Left lung (tissue), 10 donors: ENCODE data around the gene PGGT1B. TPM values are rescaled to one million over a fixed set of nuclear protein-coding genes. Genes with fewer than 3 reads are reported as not detected.
"Not testable (repeated sequence)": the region's sequence is repeated elsewhere in the genome, so short reads cannot be mapped to it uniquely, and the experiment has no call there.

ENCODE experiments used
- ATAC-seq: fragments of 200-7000 bp; cut with Tn5 transposase; one replicate; pipeline ENCODE4 v1.9.1; 2020; ENCODE audit warnings: moderate library complexity
- DNase-seq, 4 donors: peaks; one replicate each; pipeline ENCODE4 v3.0.0-alpha.2; 2013 to 2020
- H3K27ac ChIP-seq, 2 donors: fragments of 200-600 bp; sonication (generic) in 1 of 2; one replicate each; pipeline versions ENCODE4 v1.5.0 to v1.8.0; 2020 to 2021
- H3K27me3 ChIP-seq, 2 donors: fragments of 200-600 bp; sonication (generic) in 1 of 2; one replicate each; pipeline versions ENCODE4 v1.5.0 to v1.8.0; 2020 to 2021
- H3K36me3 ChIP-seq, 2 donors: fragments of 200-600 bp; sonication (generic) in 1 of 2; one replicate each; pipeline versions ENCODE4 v1.5.0 to v1.8.0; 2020 to 2021
- H3K4me1 ChIP-seq, 2 donors: fragments of 200-600 bp; one replicate each; pipeline ENCODE4 v1.8.0; 2021
- H3K4me3 ChIP-seq, 2 donors: fragments of 200-600 bp; sonication (generic) in 1 of 2; one replicate each; pipeline versions ENCODE4 v1.5.0 to v1.8.0; 2020 to 2021; ENCODE audit warnings: mild to moderate bottlenecking in 1 of 2
- H3K9me3 ChIP-seq, 2 donors: fragments of 200-600 bp; sonication (generic) in 1 of 2; one replicate each; pipeline versions ENCODE4 v1.5.0 to v1.8.0; 2020 to 2021
- intact Hi-C, 2 donors: fragments of 100-400 bp; cut with DNase I; formaldehyde crosslinking; loops; one replicate each; pipeline versions ENCODE4 v1.11.2 to v1.14.2; 2022
- polyA plus RNA-seq, 6 donors: library from polyadenylated mRNA; unstranded; fragments of 120-200 nt; gene quantifications; one replicate each; pipeline ENCODE4 v1.2.1, GENCODE V29; 2013; ENCODE audit not compliant: insufficient read length in 6 of 6
- total RNA-seq, 2 donors: library from RNA; stranded (reverse); fragmentation: NEBNext Ultra II Directional; extraction: Animal tissue kit (Norgen Biotek cat#: 25700); gene quantifications; one replicate each; pipeline ENCODE4 v1.2.1, GENCODE V29; 2021
- TF ChIP-seq, protein P1 (sequence below), 2 donors: fragments of 200-600 bp; sonication (generic) in 1 of 2; IDR thresholded peaks; one replicate each; pipeline versions ENCODE4 v1.5.0 to v1.8.0; 2021; ENCODE audit warnings: antibody characterized with exemption in 2 of 2
- donor health status: DM: no; HTN: yes; CAD: no.
- donor health status: DM: no; HTN: no; CAD: no.

Gene PGGT1B
- total and polyA plus RNA-seq, 8 donors = 27.7 to 46.5 (median 36.9) TPM

DNA sequence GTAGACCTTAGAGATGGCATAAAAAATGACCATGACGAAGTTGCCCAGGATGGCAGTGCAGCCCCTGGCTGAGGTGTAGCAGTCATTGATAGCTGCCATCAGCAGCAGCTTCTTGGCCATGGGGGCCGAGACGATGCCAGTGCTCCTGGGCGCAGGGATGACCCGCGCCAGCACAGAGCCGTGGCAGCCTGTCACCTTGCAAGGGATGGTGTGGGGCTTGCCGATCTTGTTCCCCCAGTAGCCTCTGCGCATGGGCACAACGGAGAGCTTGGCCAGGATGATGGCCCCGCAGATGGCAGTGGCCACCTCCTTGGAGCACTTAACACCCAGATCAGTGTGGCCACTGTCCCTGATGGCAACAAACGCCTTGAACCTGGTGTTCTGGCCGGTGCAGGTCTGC, 2.1 kb upstream of the PGGT1B start:
- H3K27me3 ChIP-seq = no peaks in the 10 kb centered on the region
- peak in 1 of 4 donors; percentile 67 for DNase-seq
- intact Hi-C loops = no loop called here
- peaks cover 0 to 4% of the 10 kb centered on the region in 2 donors for H3K36me3 ChIP-seq
- peaks cover 7 to 26% of the 10 kb centered on the region in 2 donors for H3K4me1 ChIP-seq
- no peak overlapping the region for H3K4me3 ChIP-seq
- no peak overlapping the region for H3K27ac ChIP-seq
- ATAC-seq = no peak
- no peaks in the 10 kb centered on the region for H3K9me3 ChIP-seq
- TF ChIP-seq, protein P1, sequence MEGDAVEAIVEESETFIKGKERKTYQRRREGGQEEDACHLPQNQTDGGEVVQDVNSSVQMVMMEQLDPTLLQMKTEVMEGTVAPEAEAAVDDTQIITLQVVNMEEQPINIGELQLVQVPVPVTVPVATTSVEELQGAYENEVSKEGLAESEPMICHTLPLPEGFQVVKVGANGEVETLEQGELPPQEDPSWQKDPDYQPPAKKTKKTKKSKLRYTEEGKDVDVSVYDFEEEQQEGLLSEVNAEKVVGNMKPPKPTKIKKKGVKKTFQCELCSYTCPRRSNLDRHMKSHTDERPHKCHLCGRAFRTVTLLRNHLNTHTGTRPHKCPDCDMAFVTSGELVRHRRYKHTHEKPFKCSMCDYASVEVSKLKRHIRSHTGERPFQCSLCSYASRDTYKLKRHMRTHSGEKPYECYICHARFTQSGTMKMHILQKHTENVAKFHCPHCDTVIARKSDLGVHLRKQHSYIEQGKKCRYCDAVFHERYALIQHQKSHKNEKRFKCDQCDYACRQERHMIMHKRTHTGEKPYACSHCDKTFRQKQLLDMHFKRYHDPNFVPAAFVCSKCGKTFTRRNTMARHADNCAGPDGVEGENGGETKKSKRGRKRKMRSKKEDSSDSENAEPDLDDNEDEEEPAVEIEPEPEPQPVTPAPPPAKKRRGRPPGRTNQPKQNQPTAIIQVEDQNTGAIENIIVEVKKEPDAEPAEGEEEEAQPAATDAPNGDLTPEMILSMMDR (IDR thresholded peaks at IDR 0.05) = no peak

DNA sequence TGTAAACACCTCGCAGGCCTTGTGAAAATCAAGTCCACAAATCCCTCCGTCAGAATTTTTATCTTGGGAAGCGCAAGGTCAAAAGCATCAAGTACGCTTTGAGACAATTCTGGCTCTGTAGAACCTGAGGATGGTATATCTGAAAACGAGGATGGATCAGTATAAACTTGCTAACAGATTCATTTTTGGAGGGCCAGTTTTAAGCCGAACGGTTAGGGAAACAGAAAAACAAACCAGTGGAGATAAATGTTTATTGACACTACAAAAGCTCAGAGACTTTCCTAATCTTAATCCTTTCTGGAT, 352 bp upstream of the PGGT1B start:
- H3K36me3 ChIP-seq = peaks cover 0 to 4% of the 10 kb centered on the region in 2 donors
- H3K9me3 ChIP-seq = no peaks in the 10 kb centered on the region
- H3K27me3 ChIP-seq = no peaks in the 10 kb centered on the region
- TF ChIP-seq, protein P1 (IDR thresholded peaks at IDR 0.05) = no peak
- DNase-seq (no peak), ATAC-seq (no peak)
- H3K27ac ChIP-seq = peak overlapping the region; percentile 83 to 86
- intact Hi-C loops = no loop called here
- H3K4me1 ChIP-seq = peaks cover 7 to 41% of the 10 kb centered on the region in 2 donors
- peak overlapping the region; percentile 65 to 72 for H3K4me3 ChIP-seq

- ATAC-seq (peak; percentile 57), DNase-seq (peak in 2 of 4 donors; percentile 5 to 18)
- TF ChIP-seq, protein P1 (IDR thresholded peaks at IDR 0.05) = no peak
Measured at GRCh38 chr5:115262011-115262320, 711 bp downstream of the PGGT1B start.

GRCh38 chr5:115260248-115260647, 2.4 kb downstream of the PGGT1B start:
- H3K27me3 ChIP-seq = no peaks in the 10 kb centered on the region
- TF ChIP-seq, protein P1 (IDR thresholded peaks at IDR 0.05) = no peak
- intact Hi-C loops = no loop called here
- ATAC-seq (no peak), DNase-seq (no peak)
- H3K36me3 ChIP-seq = peaks cover 0 to 4% of the 10 kb centered on the region in 2 donors
- H3K9me3 ChIP-seq = no peaks in the 10 kb centered on the region
- no peak overlapping the region for H3K4me3 ChIP-seq
- H3K4me1 ChIP-seq = peaks cover 7 to 41% of the 10 kb centered on the region in 2 donors
- H3K27ac ChIP-seq = no peak overlapping the region

More at GRCh38 chr5:115262011-115262320, 711 bp downstream of the PGGT1B start:
- no peaks in the 10 kb centered on the region for H3K9me3 ChIP-seq
- H3K4me3 ChIP-seq = peak overlapping the region; percentile 65 to 72
- H3K36me3 ChIP-seq = peaks cover 0 to 4% of the 10 kb centered on the region in 2 donors
- H3K27me3 ChIP-seq = no peaks in the 10 kb centered on the region
- H3K27ac ChIP-seq = peak overlapping the region; percentile 83 to 86
- peaks cover 7 to 41% of the 10 kb centered on the region in 2 donors for H3K4me1 ChIP-seq
- intact Hi-C loops = no loop called here

- H3K36me3 ChIP-seq = no peaks in the 10 kb centered on the region
- no peak for ATAC-seq
- no peak overlapping the region for H3K4me3 ChIP-seq
- intact Hi-C loops = no loop called here
- no peak overlapping the region for H3K27ac ChIP-seq
- DNase-seq = no peak
- TF ChIP-seq, protein P1 (IDR thresholded peaks at IDR 0.05) = no peak
- no peaks in the 10 kb centered on the region for H3K9me3 ChIP-seq
- no peaks in the 10 kb centered on the region for H3K27me3 ChIP-seq
- H3K4me1 ChIP-seq = peaks cover 7 to 38% of the 10 kb centered on the region in 2 donors
Measured at GRCh38 chr5:115257981-115258380, 4.7 kb downstream of the PGGT1B start.

- H3K27me3 ChIP-seq, H3K36me3 ChIP-seq, H3K4me3 ChIP-seq, ATAC-seq, DNase-seq, H3K27ac ChIP-seq, H3K9me3 ChIP-seq, H3K4me1 ChIP-seq: not testable (repeated sequence)
- intact Hi-C loops = loop anchor here in 1 of 2 donors (10.0 kb wide), 1 partner anchor 155 kb away; no protein-coding TSS in a partner anchor
Measured at GRCh38 chr5:115249379-115249778, 13.3 kb downstream of the PGGT1B start.
